GM18502 (cell line): ENCODE data around the gene COX18.

ENCODE experiments used
- ATAC-seq: cut with Tn5 transposase; IDR thresholded peaks from one replicate; pipeline ENCODE4 v1.9.1; 2021; ENCODE audit warnings: mild to moderate bottlenecking; ENCODE audit not compliant: unreplicated experiment, poor library complexity

COX18 gene

GRCh38 chr4:73055241-73055897 is 14.1 kb downstream of the COX18 start:
- ATAC-seq, result peak; percentile 94

- ATAC-seq, result no peak
Observed at GRCh38 chr4:73053974-73054480, 15.5 kb downstream of the COX18 start.

GRCh38 chr4:73053076-73053475 is 16.4 kb downstream of the COX18 start:
- ATAC-seq, result no peak

- ATAC-seq, result no peak
Observed at GRCh38 chr4:73051625-73052024, 17.9 kb downstream of the COX18 start.

GRCh38 chr4:73045879-73046278 is 23.6 kb downstream of the COX18 start:
- ATAC-seq, result no peak

- no peak for ATAC-seq
Observed at GRCh38 chr4:73037057-73037456, 32.5 kb downstream of the COX18 start.

GRCh38 chr4:73036123-73036522 is 33.4 kb downstream of the COX18 start:
- ATAC-seq, result peak; percentile 59

GRCh38 chr4:73034896-73035295 is 34.6 kb downstream of the COX18 start:
- ATAC-seq, result no peak

GRCh38 chr4:73028621-73029020 is 40.9 kb downstream of the COX18 start:
- ATAC-seq, result no peak

- peak; percentile 89 for ATAC-seq
Observed at GRCh38 chr4:73021634-73022033, 47.9 kb downstream of the COX18 start.

- no peak for ATAC-seq
Observed at GRCh38 chr4:73019462-73020047, 50.0 kb downstream of the COX18 start.

- no peak for ATAC-seq
Observed at GRCh38 chr4:73018595-73018994, 50.9 kb downstream of the COX18 start.

- ATAC-seq, result no peak
Observed at GRCh38 chr4:73013310-73013709, 56.2 kb downstream of the COX18 start.

GRCh38 chr4:73012673-73013072 is 56.8 kb downstream of the COX18 start:
- ATAC-seq, result no peak

GRCh38 chr4:73011629-73011985 is 57.9 kb downstream of the COX18 start:
- no peak for ATAC-seq

- ATAC-seq, result no peak
Observed at GRCh38 chr4:73010789-73011628, 58.5 kb downstream of the COX18 start.

GRCh38 chr4:73007526-73008100 is 61.9 kb downstream of the COX18 start:
- ATAC-seq, result no peak

- peak; percentile 91 for ATAC-seq
Observed at GRCh38 chr4:73006286-73006990, 63.1 kb downstream of the COX18 start.

GRCh38 chr4:73005514-73005913 is 64.0 kb downstream of the COX18 start:
- ATAC-seq, result no peak
